ENCODE measurements around the gene ZNF329.
A peak's percentile ranks its signal among the peaks of the same experiment; 100 is the strongest.
"Not testable (repeated sequence)": the region's sequence is repeated elsewhere in the genome, so short reads cannot be mapped to it uniquely, and the experiment has no call there.

The ZNF329 gene

GRCh38 chr19:58150328-58150921 is at the start of gene ZNF329:
Gene ZNF329 (minus strand): TSS chr19:58150789. CDS start chr19:58129503, 21,286 bp downstream.
- peak; percentile 95 for DNase-seq (ENCODE audit: low read depth, low spot score)

DNA sequence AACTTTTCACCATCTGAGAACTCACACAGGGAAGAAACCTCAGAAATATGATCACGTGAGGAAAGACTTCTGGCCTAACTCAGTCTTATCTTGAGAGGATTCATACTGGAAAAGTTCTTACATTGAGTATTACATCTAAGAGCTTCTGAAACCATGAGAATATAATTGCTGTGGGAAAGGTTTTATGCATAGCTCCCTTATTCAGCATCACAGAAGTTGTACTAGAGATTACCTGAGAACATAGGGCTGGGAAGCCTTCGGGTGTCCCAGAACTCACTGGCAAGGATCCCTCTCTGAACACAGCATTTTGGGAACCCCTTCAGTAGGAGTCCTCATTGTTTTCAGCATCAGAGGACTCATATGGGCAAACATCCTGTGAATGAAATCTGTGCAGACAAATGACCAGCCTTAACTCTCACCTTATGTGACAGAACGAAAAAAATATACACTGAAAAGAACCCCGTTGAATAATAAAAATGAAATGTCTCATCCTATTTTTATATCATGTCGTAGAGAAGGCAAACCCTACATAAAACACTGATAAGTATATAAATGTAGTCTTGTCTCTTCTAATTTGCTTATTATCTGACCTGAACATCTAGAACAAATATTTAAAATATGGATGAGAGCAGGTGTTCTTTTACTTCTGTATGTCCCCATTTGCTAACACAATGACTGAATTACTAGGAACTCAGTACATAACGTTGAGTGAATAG is 46.5 kb upstream of the ZNF329 start:
- peak; percentile 21 for DNase-seq (ENCODE audit: low read depth, low spot score)

DNA sequence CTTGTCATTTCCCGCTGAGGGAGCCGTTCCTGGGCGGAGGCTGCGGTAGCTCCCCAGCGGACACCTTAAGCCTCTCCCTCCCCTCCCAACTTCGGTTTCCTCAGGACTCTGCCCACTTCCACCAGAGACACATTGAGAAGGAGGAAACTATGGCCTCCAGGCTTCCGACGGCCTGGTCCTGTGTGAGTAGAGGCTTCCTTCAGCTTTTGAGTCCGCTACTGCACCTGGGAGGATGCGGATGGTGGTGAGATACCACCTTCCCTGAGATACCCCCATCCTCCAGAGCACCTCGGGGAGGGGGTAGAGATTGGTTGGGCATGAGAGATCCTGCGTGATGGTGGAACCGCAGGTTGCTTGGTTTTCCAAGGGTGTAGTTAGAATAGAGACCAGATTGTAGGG is 33.2 kb upstream of the ZNF329 start:
- no peak for DNase-seq (ENCODE audit: low read depth, low spot score)

GRCh38 chr19:58182989-58183816 is 32.6 kb upstream of the ZNF329 start, which contains the start of gene ZNF274:
Gene ZNF274 (plus strand): TSS chr19:58183061. CDS start chr19:58183966, 905 bp downstream.
- peak; percentile 97 for DNase-seq (ENCODE audit: low read depth, low spot score)

GRCh38 chr19:58182577-58182988 is 32.0 kb upstream of the ZNF329 start:
- DNase-seq (ENCODE audit: low read depth, low spot score): peak; percentile 94

DNA sequence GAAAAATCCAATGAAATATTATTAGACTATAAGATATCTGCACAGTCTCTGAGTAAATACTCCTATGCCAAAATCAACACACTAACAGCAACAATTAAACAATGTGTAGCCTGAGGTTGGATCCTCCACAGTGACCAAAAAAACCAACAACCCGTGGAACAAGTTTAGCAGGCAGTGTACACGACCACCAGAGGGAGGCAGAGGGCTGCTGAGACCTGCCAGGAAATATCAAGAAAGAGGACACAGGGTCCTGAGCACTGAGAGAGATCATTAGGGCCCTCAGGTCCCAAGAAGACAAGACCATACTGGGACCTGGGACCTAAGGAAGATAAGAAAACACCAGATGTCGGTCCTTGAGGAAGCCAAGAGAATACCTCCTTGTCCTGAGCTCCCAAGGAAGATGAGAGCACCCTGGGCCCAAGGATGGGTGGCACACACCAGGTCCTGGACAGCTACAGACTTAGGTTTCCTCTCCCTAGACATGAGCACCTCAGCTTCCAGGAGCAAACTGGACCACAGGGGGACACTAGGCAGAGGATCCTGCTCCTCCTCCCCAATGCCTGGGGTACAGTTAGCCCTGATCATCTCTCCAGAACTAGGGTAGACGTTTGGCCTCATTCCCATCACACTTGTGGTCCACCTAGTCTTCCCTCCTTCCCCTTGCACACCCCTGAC is 31.4 kb upstream of the ZNF329 start:
- no peak for DNase-seq (ENCODE audit: low read depth, low spot score)

DNA sequence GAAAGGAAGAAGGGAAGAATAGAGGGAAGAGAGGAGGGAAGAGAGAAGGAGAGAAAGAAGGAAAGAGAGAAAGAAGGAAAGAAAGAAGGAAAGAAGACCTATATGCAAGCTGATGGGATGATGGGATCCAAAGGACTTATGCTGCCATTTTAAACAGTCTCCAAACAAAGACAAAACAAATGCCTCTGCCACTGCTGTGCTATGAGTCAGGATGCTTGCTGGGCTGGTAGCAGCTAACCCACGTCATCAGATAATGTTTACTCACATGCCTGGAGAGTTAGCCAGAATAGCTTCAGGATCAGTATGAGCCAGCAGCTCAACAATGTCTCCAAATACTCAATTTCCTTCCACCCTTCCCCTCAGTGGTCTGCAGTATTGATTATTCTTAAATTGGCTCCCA is 20.3 kb upstream of the ZNF329 start:
- DNase-seq (ENCODE audit: low read depth, low spot score): no peak

GRCh38 chr19:58166708-58167280 is 16.2 kb upstream of the ZNF329 start:
- no peak for DNase-seq (ENCODE audit: low read depth, low spot score)

DNA sequence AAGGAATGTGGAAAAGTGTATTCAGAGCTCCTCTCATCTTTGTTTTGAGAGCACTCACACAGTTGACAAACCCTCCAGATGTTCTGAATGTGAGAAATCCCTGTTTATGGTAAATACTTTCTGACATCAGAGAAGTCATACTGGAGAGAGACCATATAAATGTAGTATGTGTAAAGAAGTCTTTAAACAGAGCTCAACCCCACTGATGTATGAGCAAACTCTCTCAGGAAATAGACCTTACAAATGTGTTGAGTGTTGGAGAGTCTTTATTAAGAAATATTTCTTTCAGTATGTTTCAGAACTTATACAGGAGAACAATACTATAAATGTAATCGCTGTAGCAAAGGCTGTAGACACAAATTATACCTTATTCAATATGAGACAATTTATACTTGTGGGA is 15.7 kb upstream of the ZNF329 start:
- no peak for DNase-seq (ENCODE audit: low read depth, low spot score)

DNA sequence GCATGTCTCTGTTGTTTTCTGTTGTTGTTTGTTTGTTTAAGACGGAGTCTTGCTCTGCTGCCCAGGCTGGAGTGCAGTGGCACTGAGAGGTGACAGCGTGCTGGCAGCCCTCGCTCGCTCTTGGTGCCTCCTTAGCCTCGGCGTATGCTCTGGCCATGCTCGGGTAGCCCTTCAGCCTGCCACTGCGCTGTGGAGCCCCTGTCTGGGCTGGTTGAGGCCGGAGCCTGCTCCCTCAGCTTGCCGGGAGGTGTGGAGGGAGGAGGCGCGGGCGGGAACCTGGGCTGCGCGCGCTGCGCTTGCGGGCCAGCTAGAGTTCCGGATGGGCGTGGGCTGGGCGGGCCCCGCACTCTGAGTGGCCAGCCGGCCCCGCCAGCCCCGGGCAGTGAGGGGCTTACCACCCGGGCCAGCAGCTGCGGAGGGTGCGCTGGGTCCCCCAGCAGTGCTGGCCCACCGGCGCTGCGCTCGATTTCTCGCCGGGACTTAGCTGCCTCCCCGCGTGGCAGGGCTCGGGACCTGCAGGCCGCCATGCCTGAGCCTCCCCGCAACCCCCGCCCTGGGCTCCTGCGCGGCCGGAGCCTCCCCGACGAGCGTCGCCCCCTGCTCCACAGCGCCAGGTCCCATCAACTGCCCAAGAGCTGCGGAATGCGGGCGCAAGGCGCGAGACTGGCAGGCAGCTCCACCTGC is 6.6 kb upstream of the ZNF329 start:
- no peak for DNase-seq (ENCODE audit: low read depth, low spot score)

DNA sequence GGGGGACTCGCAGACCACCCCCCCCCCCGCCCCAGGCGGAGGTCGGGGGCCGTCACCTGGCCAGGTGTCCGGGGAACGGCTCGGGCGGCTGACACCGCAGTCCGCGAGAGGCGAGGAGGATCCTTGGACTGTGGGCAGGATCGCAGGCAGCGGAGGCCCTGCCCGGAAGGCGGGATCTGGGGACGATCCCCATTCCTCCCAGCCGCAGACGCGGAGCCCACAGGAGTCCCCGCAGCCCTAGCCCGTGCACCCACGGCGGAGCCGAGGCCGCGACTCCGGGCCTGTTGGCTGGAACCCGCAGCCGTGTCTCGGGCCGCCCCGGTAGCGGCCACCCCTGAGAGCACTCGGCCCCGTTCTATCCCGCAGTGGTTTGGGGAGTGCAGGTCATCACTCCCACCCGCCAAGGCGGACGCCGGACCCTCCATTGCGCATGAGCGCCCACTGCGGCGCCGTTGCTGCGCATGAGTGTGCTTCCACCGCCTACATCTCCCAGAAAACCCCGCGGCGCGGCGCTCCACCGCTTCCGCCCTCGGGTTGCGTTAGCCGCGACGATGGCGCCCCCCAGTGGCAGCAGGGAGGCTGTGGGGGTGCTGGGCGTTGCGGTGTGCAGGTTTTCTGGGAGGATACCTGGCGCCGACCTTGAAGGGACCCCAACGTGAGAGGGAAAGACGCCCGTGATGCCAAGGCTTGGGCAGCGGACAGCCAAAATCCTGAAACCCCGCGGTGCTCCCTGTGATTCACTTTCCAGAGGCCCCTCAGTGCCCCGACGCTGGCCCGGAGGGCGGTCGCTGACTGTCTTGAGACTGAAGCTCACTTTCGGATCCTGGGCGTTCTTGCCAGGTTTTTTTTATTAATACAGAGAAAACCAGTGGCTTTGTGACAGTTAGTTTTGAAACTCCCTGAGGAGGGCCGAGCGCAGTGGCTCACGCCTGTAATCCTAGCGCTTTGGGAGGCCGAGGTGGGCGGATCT is 4.4 kb upstream of the ZNF329 start:
- peak; percentile 99 for DNase-seq (ENCODE audit: low read depth, low spot score)

DNA sequence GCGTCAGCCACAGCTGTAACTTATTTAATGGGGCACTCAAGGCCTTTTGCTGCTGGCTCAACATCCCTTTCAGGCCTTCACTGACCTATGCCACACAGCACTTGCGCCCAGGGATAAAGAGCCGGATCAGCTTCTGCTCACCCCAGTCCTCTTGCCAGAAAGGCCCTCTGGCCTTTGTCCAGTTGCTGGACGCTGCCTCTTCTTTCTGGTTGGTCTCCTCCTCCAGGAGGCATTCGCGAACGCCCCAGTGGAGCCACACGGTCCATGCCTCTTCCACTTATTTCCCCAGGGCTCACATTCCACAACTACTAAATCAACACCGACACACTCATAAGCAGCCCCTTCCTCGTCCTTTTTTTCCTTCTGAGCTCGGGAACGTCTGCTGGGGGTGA is 3.7 kb upstream of the ZNF329 start:
- peak; percentile 64 for DNase-seq (ENCODE audit: low read depth, low spot score)

DNA sequence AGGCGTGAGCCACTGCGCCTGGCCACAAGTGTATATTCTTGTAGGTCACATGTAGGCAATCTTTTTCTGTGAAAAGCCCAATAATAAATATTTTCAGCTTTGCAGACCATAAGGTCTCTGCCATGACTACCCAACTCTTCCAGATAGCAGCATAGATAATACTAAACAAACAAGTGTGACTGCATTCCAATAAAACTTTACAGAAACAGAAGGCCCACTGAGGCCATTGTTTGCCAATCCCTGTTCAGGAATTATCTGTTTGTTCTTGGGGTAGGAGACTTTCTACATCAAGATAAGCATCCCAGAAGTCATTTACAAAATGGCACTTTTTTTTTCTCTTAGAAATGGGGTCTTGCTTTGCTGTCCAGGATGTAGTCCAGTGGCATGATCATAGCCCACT is 2.8 kb upstream of the ZNF329 start:
- DNase-seq (ENCODE audit: low read depth, low spot score): no peak

DNA sequence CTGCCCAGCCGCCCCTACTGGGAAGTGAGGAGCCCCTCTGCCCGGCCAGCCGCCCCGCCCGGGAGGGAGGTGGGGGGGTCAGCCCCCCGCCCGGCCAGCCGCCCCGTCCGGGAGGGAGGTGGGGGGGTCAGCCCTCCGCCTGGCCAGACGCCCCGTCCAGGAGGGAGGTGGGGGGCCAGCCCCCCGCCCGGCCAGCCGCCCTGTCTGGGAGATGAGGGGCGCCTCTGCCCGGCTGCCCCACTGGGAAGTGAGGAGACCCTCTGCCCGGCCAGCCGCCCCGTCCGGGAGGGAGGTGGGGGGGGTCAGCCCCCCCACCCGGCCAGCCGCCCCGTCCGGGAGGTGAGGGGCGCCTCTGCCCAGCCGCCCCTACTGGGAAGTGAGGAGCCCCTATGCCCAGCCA is 3.1 kb downstream of the ZNF329 start:
- DNase-seq (ENCODE audit: low read depth, low spot score): not testable (repeated sequence)

- no peak for DNase-seq (ENCODE audit: low read depth, low spot score)
Observed at GRCh38 chr19:58145849-58146248, 4.7 kb downstream of the ZNF329 start.

DNA sequence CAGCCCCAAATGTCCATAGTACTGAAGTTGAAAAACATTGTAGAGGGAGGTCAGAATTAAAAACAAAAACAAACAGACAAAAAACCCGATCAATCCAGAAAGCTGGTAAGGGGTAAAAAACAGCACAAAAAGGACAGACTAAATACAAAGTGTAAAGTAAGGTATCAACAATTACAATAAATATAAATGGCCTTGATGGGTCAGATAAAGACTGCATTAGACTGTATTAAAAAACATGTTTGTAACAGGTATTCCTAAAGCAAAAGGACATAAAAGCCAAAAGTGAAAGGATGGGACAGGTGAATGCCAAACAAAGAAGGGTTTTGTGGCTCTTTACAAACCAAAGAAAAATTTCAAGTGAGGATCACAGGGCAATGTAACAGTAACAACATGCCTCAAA is 16.3 kb downstream of the ZNF329 start:
- DNase-seq (ENCODE audit: low read depth, low spot score): no peak

DNA sequence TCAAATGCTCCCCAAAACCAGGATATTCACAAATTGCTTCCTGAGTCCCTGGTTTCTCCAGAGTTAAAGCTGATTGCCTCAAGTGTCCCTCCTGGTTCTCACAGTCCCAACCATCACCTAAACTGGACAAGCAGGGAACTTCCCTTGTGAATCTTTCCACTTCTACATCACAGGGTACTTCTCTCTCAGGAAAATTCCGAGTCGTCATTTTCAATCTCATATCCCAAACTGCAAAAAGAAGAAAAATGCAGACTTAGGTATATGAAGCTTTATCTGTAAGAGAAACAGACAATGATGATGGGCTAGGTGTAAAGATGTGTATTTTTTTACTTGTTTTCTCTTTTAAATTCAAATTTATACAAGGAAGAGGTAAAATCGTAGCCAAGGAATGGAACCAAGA is 21.3 kb downstream of the ZNF329 start:
- DNase-seq (ENCODE audit: low read depth, low spot score): no peak

DNA sequence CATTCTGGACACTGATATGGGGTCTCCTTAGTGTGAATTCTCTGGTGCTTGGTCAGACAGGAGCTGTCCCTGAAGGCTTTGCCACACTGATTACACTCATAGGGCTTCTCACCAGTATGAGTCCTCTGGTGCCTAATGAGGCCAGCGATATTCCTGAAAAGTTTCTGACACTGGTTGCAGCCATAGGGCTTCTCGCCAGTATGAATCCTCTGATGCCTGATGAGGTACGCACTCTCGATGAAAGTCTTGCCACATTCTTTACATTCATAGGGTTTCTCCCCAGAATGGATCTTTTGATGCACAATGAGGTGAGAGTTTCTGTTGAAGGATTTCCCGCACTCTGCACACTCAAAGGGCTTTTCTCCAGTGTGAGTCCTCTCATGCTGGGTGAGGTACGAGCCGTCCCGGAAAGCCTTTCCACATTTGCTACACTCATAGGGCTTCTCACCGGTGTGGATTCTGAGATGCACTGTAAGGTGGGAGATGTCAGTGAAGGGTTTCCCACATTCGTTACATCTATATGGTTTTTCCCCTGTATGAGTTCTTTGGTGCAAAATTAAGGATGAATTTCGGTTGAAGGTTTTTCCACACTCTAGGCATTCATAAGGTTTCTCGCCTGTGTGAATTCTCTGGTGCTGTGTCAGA is 22.4 kb downstream of the ZNF329 start:
- DNase-seq (ENCODE audit: low read depth, low spot score): peak; percentile 6

GRCh38 chr19:58123354-58123753 is 27.2 kb downstream of the ZNF329 start:
- no peak for DNase-seq (ENCODE audit: low read depth, low spot score)
